Activated CD8-positive, alpha-beta T cell treated with anti-CD3 and anti-CD28 coated beads for 36 hours (primary cell): Measurements from ENCODE around the gene SERBP1. TPM values are rescaled to one million over a fixed set of nuclear protein-coding genes. Genes with fewer than 3 reads are reported as not detected.
"Not testable (repeated sequence)": the region's sequence is repeated elsewhere in the genome, so short reads cannot be mapped to it uniquely, and the experiment has no call there.

ENCODE experiments used
- ATAC-seq: fragments of 200-7000 bp; cut with Tn5 transposase; one replicate; pipeline ENCODE4 v1.10.0; 2021; ENCODE audit warnings: mild to moderate bottlenecking, moderate library complexity
- CTCF ChIA-PET: fragments of 350-600 bp; sonication (Branson Sonifier 250); formaldehyde crosslinking; loops from one replicate; lab custom pipeline; 2021; ENCODE audit warnings: antibody characterized with exemption; lab: Charles Lee
- POLR2A ChIA-PET: fragments of 350-600 bp; sonication (Branson Sonifier 250); formaldehyde crosslinking; loops from one replicate; lab custom pipeline; 2021; ENCODE audit warnings: antibody characterized with exemption; lab: Charles Lee
- DNase-seq: peaks from one replicate; pipeline ENCODE4 v3.0.0-alpha.2; 2020
- H3K27ac Mint-ChIP-seq: one replicate; pipeline ENCODE4 v1.8.0; 2021; ENCODE audit warnings: mild to moderate bottlenecking, mixed read lengths
- H3K27me3 Mint-ChIP-seq: one replicate; pipeline ENCODE4 v1.8.0; 2021; ENCODE audit warnings: mixed read lengths
- H3K36me3 Mint-ChIP-seq: one replicate; pipeline ENCODE4 v1.8.0; 2021; ENCODE audit warnings: low read depth, mixed read lengths
- H3K4me1 Mint-ChIP-seq: one replicate; pipeline ENCODE4 v1.8.0; 2021; ENCODE audit warnings: low read depth, mixed read lengths
- H3K4me3 Mint-ChIP-seq: one replicate; pipeline ENCODE4 v1.8.0; 2021; ENCODE audit warnings: mild to moderate bottlenecking, moderate library complexity, mixed read lengths
- H3K9me3 Mint-ChIP-seq: one replicate; pipeline ENCODE4 v1.8.0; 2021; ENCODE audit warnings: mixed read lengths
- CTCF ChIP-seq: fragments of 200-600 bp; IDR thresholded peaks from one replicate; pipeline ENCODE4 v1.8.0; 2022; ENCODE audit warnings: antibody characterized with exemption, mild to moderate bottlenecking
- intact Hi-C: fragments of 100-400 bp; cut with micrococcal nuclease; formaldehyde crosslinking; loops from one replicate; pipeline ENCODE4 v1.10.0; 2022
- total RNA-seq, 2 experiments: library from RNA; stranded (reverse); gene quantifications; one replicate each; pipeline ENCODE4 v1.2.3, GENCODE V29; 2021

SERBP1 gene
- total RNA-seq, 2 experiments from 2014 or later, result 476 to 491 TPM

DNA sequence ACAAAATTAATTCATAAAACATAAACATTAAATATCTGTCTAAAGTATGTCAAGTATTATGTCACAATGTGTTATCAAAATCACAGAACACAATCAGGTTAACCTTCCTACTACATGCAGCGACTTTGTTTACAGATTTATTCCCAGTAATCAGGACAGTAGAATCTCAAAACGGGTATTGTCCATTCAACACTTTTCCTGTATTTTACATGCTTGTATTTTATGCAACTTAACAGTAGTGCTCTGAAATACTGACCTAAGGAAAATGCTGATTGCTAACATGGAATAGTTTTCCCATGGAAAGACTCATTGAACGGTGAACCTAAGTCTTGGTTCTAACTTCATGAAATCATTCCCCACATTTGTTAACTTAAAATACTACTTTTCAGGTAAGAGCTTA is 2.3 kb downstream of the SERBP1 start:
- Mint-ChIP-seq H3K27me3 (no peaks in the 10 kb centered on the region), H3K9me3 (no peaks in the 10 kb centered on the region), H3K36me3 (peaks cover 71% of the 10 kb centered on the region), H3K4me1 (peaks cover 44% of the 10 kb centered on the region), H3K27ac (peak overlapping the region; percentile 98), H3K4me3 (peak overlapping the region; percentile 84)
- ChIA-PET POLR2A (interaction anchor here (0.7 to 7.8 kb wide), 15 partner anchors 9 to 359 kb away, joined by 3 to 172 read pairs (median 5); partner anchors contain the start of gene GADD45A), CTCF (interaction anchor here (0.6 to 2.1 kb wide), 7 partner anchors 9 to 215 kb away, joined by 3 to 14 read pairs (median 5); no protein-coding TSS in a partner anchor)
- intact Hi-C loops, result no loop called here
- no peak for TF ChIP-seq CTCF
- ATAC-seq (no peak), DNase-seq (no peak)

GRCh38 chr1:67427465-67427864 is 2.7 kb downstream of the SERBP1 start:
- Mint-ChIP-seq H3K9me3 (no peaks in the 10 kb centered on the region), H3K4me1 (peaks cover 47% of the 10 kb centered on the region), H3K27ac (peak overlapping the region; percentile 98), H3K4me3 (peak overlapping the region; percentile 84), H3K36me3 (peaks cover 75% of the 10 kb centered on the region), H3K27me3 (no peaks in the 10 kb centered on the region)
- DNase-seq, result no peak
- intact Hi-C loops, result no loop called here
- no peak for TF ChIP-seq CTCF
- no peak for ATAC-seq
- POLR2A ChIA-PET, result interaction anchor here (1.2 to 7.8 kb wide), 9 partner anchors 10 to 143 kb away, joined by 4 to 172 read pairs (median 13); no protein-coding TSS in a partner anchor
- CTCF ChIA-PET, result interaction anchor here (0.9 to 2.2 kb wide), 7 partner anchors 9 to 214 kb away, joined by 3 to 14 read pairs (median 5); no protein-coding TSS in a partner anchor

DNA sequence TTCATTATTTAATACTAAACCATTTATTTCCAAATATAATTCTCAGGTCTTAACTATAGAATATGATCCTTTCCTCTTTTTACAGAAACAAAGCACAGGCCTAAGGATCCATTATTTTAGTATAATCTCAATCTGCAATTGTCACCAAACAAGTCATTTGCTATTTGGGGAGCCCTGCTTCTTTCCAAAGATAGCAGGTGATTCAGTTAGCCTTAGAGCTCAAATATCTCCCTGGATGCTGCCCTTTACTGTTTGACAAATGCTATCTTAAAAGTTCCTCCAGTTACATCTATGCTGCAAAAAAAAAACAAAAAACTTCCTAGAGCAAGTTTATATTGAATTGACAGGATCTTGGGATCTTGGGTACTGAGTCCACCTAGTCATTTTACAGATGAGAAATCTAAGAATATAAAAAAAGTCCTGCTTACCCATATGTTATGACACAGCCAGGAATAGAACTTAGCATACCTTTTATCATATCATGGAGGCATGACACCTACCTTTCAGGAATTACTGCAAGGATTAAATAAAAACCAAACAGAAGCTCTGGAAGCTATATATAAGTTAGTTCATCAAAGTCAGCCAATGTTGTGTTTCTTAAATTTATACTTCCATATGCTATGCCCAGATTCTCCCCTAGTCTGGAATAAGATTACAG is 9.2 kb downstream of the SERBP1 start:
- Mint-ChIP-seq H3K4me3 (peak overlapping the region; percentile 24), H3K9me3 (no peaks in the 10 kb centered on the region), H3K36me3 (peaks cover 86% of the 10 kb centered on the region), H3K4me1 (peaks cover 76% of the 10 kb centered on the region), H3K27me3 (no peaks in the 10 kb centered on the region), H3K27ac (peak overlapping the region; percentile 76)
- intact Hi-C loops, result no loop called here
- ATAC-seq (no peak), DNase-seq (no peak)
- POLR2A ChIA-PET, result interaction anchor here (1.1 to 10.4 kb wide), 4 partner anchors 8 to 88 kb away, joined by 3 to 172 read pairs (median 20); partner anchors contain the start of gene SERBP1
- CTCF ChIA-PET, result interaction anchor here (1.5 kb wide), 1 partner anchor 207 kb away, joined by 5 read pairs; no protein-coding TSS in a partner anchor
- TF ChIP-seq CTCF, result no peak

DNA sequence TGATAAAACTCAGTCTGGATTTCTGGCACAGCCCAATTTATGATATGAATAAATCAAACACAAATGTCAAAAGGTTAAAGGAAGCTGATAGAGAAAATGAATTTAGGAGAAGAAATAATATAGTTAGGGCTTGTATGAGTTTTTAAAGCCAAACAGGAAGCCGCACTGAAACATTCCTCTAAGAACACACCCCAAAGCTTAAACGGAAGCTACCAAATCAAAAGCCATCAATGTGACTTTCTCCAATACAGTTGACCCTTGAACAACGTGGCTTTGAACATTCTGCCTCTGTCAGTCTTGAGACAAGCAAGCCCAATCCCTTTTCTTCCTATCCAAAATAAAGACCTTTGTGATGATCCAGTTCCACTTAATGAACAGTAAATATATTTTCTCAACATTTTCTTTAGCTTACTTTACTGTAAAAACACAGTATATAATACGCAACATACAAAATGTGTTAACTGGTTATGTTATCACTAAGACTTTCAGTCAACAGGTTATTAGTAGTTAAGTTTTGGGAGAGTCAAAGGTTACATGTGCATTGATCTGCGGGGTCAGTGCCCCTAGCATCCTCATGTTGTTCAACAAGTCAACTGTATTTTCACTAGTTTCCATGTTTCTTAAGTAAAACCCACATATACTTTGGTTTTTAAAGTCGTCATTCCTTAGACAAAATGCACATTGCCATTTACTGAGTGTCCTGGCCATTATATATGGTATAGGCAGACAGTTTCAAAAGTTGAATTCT is 11.2 kb downstream of the SERBP1 start:
- Mint-ChIP-seq H3K36me3 (peaks cover 85% of the 10 kb centered on the region), H3K27me3 (no peaks in the 10 kb centered on the region), H3K4me3 (no peak overlapping the region), H3K27ac (peak overlapping the region; percentile 71), H3K4me1 (peaks cover 76% of the 10 kb centered on the region), H3K9me3 (no peaks in the 10 kb centered on the region)
- DNase-seq (no peak), ATAC-seq (no peak)
- CTCF ChIA-PET, result interaction anchor here (1.0 to 2.1 kb wide), 4 partner anchors 8 to 205 kb away, joined by 3 to 8 read pairs (median 4); no protein-coding TSS in a partner anchor
- POLR2A ChIA-PET, result interaction anchor here (0.6 to 10.4 kb wide), 8 partner anchors 10 to 368 kb away, joined by 3 to 172 read pairs (median 3); partner anchors contain the start of gene SERBP1
- TF ChIP-seq CTCF, result no peak
- intact Hi-C loops, result loop anchor here (5.0 kb wide), 1 partner anchor 82 kb away; no protein-coding TSS in a partner anchor

DNA sequence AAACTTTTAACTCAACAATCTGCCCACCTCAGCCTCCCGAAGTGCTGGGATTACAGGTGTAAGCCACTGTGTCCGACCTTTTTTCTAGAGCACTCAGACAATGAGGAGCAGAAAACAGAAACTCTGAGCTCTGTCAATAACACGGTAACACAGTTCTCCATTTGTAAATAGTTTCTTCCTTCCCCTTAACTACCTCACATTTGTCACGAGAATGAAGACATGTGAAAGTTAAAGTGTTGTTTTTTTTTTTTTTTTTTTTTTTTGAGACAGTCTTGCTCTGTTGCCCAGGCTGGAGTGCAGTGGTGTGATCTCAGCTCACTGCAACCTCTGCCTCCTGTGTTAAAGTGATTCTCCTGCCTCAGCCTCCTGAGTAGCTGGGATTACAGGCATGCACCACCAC is 12.5 kb downstream of the SERBP1 start:
- not testable (repeated sequence) for H3K4me3 Mint-ChIP-seq, H3K27me3 Mint-ChIP-seq, ATAC-seq, H3K27ac Mint-ChIP-seq, H3K9me3 Mint-ChIP-seq, DNase-seq
- peaks cover 67% of the 10 kb centered on the region for H3K4me1 Mint-ChIP-seq
- ChIA-PET CTCF (interaction anchor here (1.8 kb wide), 1 partner anchor 82 kb away, joined by 3 read pairs; no protein-coding TSS in a partner anchor), POLR2A (interaction anchor here (1.4 to 10.4 kb wide), 4 partner anchors 10 to 20 kb away, joined by 3 to 172 read pairs (median 20); partner anchors contain the start of gene SERBP1)
- peaks cover 81% of the 10 kb centered on the region for H3K36me3 Mint-ChIP-seq
- intact Hi-C loops, result loop anchor here (5.0 kb wide), 1 partner anchor 80 kb away; no protein-coding TSS in a partner anchor
